NCI-H1092 treated with DMSO at 0.1 percent for 48 hours (cell line): ENCODE measurements around the gene DYDC2.
"Not testable (repeated sequence)": the region's sequence is repeated elsewhere in the genome, so short reads cannot be mapped to it uniquely, and the experiment has no call there.

Source experiments
- DNase-seq: peaks from one replicate; lab custom pipeline; 2025; lab: John Stamatoyannopoulos, UW

Gene DYDC2

DNA sequence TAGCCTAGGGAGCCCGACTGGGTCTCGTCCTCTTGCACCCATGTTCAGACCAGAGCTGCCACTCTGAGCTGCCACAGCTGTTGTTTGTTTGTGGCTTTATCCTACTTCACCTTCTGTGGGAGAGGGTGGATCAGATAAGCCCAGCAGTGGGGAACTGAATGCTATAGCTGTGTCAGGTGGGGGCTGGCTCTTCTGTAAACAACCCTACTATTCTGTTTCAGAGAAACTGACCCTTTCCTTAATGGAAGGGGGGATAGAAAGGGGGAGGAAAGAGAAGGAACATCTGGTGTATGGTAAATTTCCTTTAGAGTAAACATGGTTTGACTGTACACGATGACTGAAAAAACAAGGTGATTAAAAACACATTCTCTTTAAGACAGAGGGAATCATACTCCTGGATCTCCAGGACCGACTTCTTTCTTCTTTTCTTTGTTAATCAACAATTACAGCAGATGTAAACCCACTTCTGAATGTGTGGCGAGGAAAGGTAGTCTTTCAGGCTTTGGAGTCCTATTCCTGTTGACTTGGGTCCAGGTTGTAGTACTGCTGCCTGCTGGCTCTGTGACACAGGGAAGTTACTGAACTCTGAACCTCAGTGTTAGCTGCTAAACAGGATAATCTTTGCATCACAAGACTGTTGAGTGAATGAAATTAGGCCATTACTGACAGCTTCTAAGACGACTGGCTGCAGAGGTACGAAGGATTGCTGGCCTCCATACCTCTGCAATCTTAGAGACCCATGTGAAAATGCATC lies 57.7 kb downstream of the DYDC2 start:
- peak; percentile 52 for DNase-seq

DNA sequence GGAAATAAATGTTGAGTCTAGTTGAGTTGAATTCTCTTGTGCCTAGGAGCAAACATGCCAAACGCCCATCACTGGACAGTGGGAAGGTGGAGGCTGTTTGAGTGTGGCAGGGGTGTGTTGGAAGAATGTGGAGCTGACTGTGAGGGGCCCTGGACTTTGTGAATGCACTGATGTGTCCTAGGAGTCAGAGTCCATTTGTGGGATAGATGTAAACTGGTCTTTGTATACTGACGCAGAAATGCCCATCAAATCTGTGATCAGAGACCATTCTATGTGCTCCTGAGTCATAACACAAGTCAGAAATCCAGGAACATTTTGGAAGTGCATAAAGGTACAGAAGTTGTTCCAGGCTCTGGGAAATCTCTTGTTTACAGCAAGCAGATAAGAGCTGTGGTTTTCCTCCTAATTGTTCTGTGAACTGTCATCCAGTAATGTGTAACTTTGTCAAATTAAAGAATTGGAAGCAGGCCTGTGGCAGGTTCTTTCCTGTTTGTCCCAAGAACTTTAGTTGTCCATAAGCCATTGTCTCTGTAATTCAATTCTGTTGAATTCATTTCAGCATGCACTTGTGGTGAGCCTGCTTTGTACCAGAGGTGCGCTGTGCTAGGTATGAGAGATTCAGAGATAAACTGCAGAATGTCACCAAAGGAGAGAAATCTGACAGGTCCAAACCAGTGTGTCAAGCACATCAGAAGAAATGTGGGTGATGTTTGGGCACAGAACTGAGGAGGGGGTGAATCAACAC lies 59.3 kb downstream of the DYDC2 start:
- DNase-seq = no peak

DNA sequence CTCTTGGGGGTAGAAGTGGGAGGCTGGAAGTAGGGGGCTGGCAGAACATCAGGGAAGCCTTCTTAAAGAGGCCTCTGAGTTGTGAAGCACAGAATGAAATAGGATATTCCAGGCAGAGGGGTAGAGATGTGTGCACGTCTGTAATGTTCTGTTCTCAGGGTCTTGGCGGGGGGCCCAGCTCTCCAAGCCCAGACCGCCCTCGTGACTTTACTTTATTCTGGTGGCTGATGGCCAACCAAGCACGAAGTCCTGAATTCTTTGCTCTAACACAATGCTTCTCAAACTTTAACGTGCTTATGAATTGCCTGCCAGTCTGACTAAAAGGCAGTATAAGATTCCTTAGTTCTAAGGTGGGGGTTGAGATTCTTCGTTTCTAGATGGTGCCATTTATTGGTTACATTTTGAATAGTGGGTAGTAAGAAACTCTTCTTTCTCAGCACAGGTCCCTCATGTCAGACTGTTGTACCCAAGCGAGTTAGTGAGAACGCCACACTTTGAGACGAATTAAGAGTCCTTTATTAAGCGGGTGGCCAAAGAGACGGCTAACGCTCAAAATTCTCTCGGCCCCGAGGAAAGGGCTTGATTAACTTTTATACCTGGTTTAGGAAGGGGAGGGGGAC lies 60.0 kb downstream of the DYDC2 start:
- peak; percentile 19 for DNase-seq

DNA sequence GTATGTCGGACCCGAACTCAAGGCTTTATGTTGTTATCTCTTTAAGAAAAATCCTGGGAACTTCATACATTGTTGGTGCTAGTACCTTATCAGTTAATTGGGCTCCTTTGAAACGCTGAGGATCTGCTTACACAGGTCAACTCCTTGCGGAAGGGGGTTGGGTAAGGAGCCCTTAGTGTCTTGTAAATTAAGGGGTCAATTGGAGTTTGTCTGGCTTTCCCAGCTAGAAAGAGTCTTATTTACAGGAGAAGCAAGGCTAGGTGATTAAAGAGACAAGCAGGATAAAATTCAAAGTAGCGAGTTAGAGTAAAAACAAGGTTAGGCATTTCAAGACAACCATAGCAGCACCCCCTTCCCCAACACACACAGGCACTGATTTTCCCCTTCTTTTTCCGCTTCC lies 60.7 kb downstream of the DYDC2 start:
- not testable (repeated sequence) for DNase-seq
